Measurements from ENCODE around the gene TPD52L1.

TPD52L1 gene

GRCh38 chr6:125169058-125169457 is 15.5 kb downstream of the TPD52L1 start:
- Histone ChIP-seq H3K27me3 (replicated peaks; ENCODE audit: control insufficient read depth, insufficient read depth, low read length) (no peaks in the 10 kb centered on the region; the same call in 1 of the 2 replicates), H3K36me3 (ENCODE audit: control insufficient read depth, insufficient read depth, low read length) (no peaks in the 10 kb centered on the region), H3K4me3 (replicated peaks; ENCODE audit: low read depth, low read length) (no peak overlapping the region)
- DNase-seq (ENCODE audit: extremely low read depth, insufficient read length): no peak
- no peak for TF ChIP-seq CTCF (IDR thresholded peaks at IDR 0.05; ENCODE audit: insufficient read depth, low read length, poor library complexity, severe bottlenecking)

- no peak for TF ChIP-seq CTCF (IDR thresholded peaks at IDR 0.05; ENCODE audit: insufficient read depth, low read length, poor library complexity, severe bottlenecking)
- H3K27me3 ChIP-seq (replicated peaks; ENCODE audit: control insufficient read depth, insufficient read depth, low read length): no peaks in the 10 kb centered on the region; the same call in 1 of the 2 replicates
- H3K36me3 ChIP-seq (ENCODE audit: control insufficient read depth, insufficient read depth, low read length): no peaks in the 10 kb centered on the region
- H3K4me3 ChIP-seq (replicated peaks; ENCODE audit: low read depth, low read length): no peak overlapping the region
- DNase-seq (ENCODE audit: extremely low read depth, insufficient read length): no peak
Observed at GRCh38 chr6:125169522-125169921, 15.9 kb downstream of the TPD52L1 start.

- H3K36me3 ChIP-seq (ENCODE audit: control insufficient read depth, insufficient read depth, low read length): no peaks in the 10 kb centered on the region
- no peak overlapping the region for H3K4me3 ChIP-seq (replicated peaks; ENCODE audit: low read depth, low read length)
- TF ChIP-seq CTCF (IDR thresholded peaks at IDR 0.05; ENCODE audit: insufficient read depth, low read length, poor library complexity, severe bottlenecking): no peak
- no peak for DNase-seq (ENCODE audit: extremely low read depth, insufficient read length)
- H3K27me3 ChIP-seq (replicated peaks; ENCODE audit: control insufficient read depth, insufficient read depth, low read length): no peaks in the 10 kb centered on the region
Observed at GRCh38 chr6:125170376-125170775, 16.8 kb downstream of the TPD52L1 start.

- Histone ChIP-seq H3K36me3 (ENCODE audit: control insufficient read depth, insufficient read depth, low read length) (no peaks in the 10 kb centered on the region), H3K4me3 (replicated peaks; ENCODE audit: low read depth, low read length) (no peak overlapping the region), H3K27me3 (replicated peaks; ENCODE audit: control insufficient read depth, insufficient read depth, low read length) (no peaks in the 10 kb centered on the region)
- TF ChIP-seq CTCF (IDR thresholded peaks at IDR 0.05; ENCODE audit: insufficient read depth, low read length, poor library complexity, severe bottlenecking): no peak
- no peak for DNase-seq (ENCODE audit: extremely low read depth, insufficient read length)
Observed at GRCh38 chr6:125173341-125174095, 19.9 kb downstream of the TPD52L1 start.

- Histone ChIP-seq H3K27me3 (replicated peaks; ENCODE audit: control insufficient read depth, insufficient read depth, low read length) (no peaks in the 10 kb centered on the region), H3K4me3 (replicated peaks; ENCODE audit: low read depth, low read length) (no peak overlapping the region), H3K36me3 (ENCODE audit: control insufficient read depth, insufficient read depth, low read length) (no peaks in the 10 kb centered on the region)
- no peak for TF ChIP-seq CTCF (IDR thresholded peaks at IDR 0.05; ENCODE audit: insufficient read depth, low read length, poor library complexity, severe bottlenecking)
- DNase-seq (ENCODE audit: extremely low read depth, insufficient read length): no peak
Observed at GRCh38 chr6:125174626-125175025, 21.1 kb downstream of the TPD52L1 start.

All from GM06990 (cell line).